CD4-positive, alpha-beta T cell treated with Interleukin-17A for 1 hour (primary cell): ENCODE measurements around the gene ASPDH.
A peak's percentile ranks its signal among the peaks of the same experiment; 100 is the strongest.
"Not testable (repeated sequence)": the region's sequence is repeated elsewhere in the genome, so short reads cannot be mapped to it uniquely, and the experiment has no call there.

ENCODE experiments used
- DNase-seq: peaks from one replicate; pipeline ENCODE4 v3.0.0-alpha.2; 2020

The ASPDH gene

DNA sequence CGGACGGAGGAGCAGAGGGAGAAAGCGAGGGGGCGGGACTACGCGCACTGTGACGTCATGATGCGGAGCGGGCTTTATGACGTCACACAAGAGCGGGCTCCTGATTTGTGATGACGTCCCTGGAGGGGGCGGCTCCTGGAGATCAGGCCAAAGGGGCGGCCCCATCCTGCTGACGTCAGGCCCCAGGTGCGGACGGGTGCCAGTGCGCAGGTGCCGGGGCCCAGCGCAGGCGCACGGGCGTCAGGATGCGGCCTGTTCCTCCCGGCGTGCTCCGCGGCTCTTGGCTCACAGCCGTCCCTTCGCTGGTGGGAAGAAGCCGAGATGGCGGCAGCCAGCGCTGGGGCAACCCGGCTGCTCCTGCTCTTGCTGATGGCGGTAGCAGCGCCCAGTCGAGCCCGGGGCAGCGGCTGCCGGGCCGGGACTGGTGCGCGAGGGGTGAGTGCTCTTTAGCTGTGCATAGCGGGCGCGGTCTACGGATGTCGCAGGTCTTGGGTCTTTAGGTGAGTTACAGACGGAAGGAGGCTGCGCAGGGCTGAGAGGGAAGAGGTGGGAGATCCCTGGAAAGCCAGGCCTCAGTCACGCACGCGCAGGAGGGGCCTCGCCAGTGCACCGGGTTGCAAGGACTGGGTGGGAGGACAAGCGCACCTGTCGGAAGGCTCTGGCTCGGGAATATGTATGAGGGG is 37.3 kb downstream of the ASPDH start, which contains the start of the genes EMC10 and GARIN5A:
TSS of gene EMC10 (plus strand) at position 284 of the 683 bp plus-strand sequence. CDS start at position 322, 38 bp downstream.
TSS of gene GARIN5A (minus strand) at position 625 of the 683 bp plus-strand sequence. CDS start at position 165, 460 bp downstream.
- peak; percentile 97 for DNase-seq

DNA sequence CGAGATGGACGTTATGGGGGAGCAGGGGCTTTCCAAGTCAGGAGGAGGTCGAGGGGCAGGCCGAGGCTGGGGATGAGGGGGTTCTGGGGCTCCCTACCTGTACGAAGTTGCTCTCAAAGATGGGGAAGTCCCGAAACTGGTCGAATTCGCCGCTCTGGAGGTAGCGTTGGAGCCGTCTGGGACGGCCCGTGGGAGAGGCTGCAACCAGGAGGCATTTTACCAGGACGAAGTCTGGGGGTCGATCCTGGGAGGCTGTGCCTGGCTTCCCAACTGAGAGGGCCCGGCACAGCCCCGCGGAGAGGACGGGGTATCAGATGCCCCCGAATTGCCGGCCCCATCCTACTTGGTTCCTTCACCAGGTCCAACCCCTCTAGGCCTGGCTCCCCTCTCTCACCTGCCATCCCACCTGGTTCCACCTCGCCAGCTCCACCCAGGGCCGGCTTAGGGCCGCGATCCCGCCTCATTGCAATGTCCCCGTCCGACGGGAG is 37.9 kb downstream of the ASPDH start:
- no peak for DNase-seq

DNA sequence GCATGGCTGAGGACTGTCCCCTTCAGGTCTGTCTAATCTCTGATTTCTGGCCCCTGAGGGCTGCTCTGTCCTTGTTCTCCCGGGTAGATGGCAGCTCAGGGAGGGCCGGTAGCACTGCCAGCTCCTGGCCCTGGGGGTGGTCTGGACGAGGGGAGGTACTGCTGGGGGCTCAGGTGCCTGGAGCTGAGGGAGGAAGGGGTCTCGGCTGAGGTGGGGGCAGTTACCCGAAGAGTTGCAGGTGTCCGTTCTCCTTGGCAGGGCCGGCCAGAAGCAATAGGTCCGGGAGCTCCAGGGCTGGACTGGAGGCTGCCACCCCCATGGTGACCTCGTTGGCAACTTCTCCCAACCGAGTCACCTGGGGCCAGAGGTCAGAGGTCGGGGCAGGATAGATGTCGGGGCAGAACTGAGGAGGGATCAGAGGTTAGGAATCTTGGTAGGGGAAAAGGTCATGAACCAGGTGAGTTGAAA is 38.6 kb downstream of the ASPDH start:
- no peak for DNase-seq

DNA sequence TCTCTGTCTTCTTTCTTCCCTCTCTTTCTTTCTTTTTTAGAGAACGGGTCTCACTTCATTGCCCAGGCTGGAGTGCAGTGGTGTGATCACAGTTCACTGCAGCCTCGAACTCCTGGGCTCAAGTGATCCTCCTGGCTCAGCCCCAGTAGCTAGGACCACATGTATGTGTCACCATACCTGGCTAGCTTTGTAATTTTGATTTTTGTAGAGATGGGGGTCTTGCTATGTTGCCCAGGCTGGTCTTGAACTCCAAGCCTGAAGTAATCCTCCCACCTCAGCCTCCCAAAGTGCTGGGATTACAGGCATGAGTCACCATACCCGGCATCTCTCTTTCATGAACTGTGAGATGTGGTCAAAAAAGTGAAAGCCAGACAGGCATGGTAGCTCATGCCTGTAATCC is 40.4 kb downstream of the ASPDH start:
- DNase-seq: not testable (repeated sequence)

DNA sequence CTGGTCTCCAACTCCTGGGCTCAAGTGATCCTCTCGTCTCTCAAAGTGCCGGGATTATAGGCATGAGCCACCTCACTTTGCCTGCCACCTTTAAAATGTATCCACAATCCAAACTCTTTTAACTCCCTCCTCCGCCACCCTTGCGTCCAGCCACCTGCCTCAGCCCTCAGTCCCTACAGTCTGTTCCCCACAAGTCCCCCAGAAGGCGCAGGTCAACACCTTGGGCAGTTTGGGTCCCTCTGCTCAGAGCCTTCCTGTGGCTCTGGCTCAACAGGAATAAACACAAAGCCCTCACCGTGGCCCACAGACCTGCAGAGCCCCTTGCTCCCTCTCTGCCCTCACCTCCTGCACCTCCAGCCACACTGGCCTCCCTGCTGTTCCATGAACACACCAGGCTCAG is 44.9 kb downstream of the ASPDH start:
- no peak for DNase-seq

DNA sequence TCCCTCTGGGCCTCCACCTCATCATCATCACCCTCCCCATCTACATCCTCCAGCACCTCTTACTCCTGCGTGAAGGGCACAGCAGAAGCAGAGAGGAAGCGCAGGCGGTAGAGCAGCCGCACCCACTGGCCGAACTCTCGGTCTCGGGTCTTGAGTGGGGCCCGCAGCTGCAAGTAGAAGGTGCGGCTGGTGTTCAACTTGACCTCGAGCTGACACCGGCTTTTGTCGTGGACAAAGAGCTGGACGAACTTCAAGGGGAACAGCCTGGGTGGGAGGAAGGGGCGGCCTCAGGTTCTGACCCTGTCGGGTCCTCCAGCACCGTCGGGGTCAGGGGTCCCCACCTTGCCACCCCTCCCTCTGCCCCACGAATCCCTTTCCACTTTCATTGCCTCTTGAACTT is 46.1 kb downstream of the ASPDH start:
- DNase-seq: no peak

- no peak for DNase-seq
Observed at GRCh38 chr19:50466706-50467039, 47.0 kb downstream of the ASPDH start.

DNA sequence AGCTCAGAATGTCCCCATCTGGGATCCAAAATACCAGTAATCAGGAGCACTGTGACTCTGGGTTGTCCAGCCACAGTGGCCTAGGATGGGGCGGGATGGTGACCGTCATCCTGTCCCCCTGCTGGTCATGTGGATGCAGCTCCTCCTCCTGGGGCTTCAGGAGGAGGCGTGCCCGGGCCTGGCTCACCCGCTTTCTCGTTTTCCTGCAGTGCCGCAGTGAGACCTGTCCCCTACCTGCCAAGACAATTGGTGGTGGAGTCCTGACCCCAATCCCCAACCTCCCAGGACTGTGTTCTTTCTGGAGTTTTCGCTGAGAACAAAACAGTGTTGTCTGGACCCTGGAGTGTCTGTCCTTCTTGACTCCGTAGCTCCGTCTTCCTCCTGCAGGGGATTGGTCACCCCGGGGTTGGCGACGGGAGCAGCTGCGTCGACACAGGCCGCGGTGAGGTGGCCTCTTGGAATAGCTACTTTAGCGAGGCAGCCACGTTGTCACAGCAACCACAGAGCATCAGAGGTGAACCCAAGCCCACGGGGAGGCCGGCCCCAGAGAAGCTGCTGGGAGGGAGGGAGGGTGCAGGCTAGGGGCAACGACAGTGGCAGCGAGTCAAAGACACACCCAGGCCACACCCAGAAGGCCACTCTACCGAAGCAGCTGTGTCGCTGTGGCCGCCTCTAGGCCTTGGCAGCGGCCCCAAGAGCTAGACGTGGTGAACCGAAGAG is 47.6 kb downstream of the ASPDH start:
- no peak for DNase-seq

- DNase-seq: no peak
Observed at GRCh38 chr19:50465000-50465399, 48.7 kb downstream of the ASPDH start.

GRCh38 chr19:50464348-50464747 is 49.4 kb downstream of the ASPDH start:
- DNase-seq: no peak

GRCh38 chr19:50462970-50463369 is 50.7 kb downstream of the ASPDH start:
- no peak for DNase-seq
